HCT116 (cell line): ENCODE data around the gene IQSEC3. TPM values are rescaled to one million over a fixed set of nuclear protein-coding genes. Genes with fewer than 3 reads are reported as not detected.

Experiments used
- ATAC-seq: fragments of 200-7000 bp; cut with Tn5 transposase; 2 replicates; pipeline ENCODE4 v1.9.1; 2020; ENCODE audit warnings: mild to moderate bottlenecking, moderate library complexity
- BruUV-seq: library from RNA; stranded (reverse); fragments of 400-500 nt; replicated peaks from 2 replicates; lab custom pipeline; 2021; lab: Mats Ljungman, UMichigan
- CTCF ChIA-PET: fragments of 300-600 bp; sonication (Branson Sonifier 250); formaldehyde crosslinking; loops from one replicate; lab custom pipeline; 2021; ENCODE audit warnings: antibody characterized with exemption; lab: Charles Lee
- POLR2A ChIA-PET: fragments of 300-600, 350-600 bp; sonication (Branson Sonifier 250); formaldehyde crosslinking; loops from one replicate; lab custom pipeline; 2021; ENCODE audit warnings: antibody characterized with exemption; lab: Charles Lee
- RAD21 ChIA-PET, 2 experiments: fragments of 300-600 bp; sonication (Branson Sonifier 250); formaldehyde crosslinking; loops; one replicate each; lab custom pipeline; 2023; ENCODE audit warnings: low total read pairs in 2 of 2; ENCODE audit not compliant: uncharacterized antibody in 2 of 2, unreplicated experiment in 2 of 2, low non-redundant PET in 1 of 2; lab: Charles Lee
- DNase-seq: peaks from one replicate; pipeline ENCODE4 v3.0.0-alpha.2; 2010; ENCODE audit warnings: low read depth, low spot score
- H2AFZ ChIP-seq: fragments of 200-600 bp; shearing (Covaris generic), sonication (generic); 2 replicates; pipeline ENCODE4 v1.6.1; 2017; ENCODE audit warnings: low read depth, mixed run types, mixed read lengths, antibody characterized with exemption, low read length; ENCODE audit not compliant: poor library complexity, severe bottlenecking
- H3K27ac ChIP-seq: 2 replicates; pipeline ENCODE4 v1.5.1; 2012; ENCODE audit warnings: low read depth, low read length
- H3K27me3 ChIP-seq: fragments of 200-600 bp; sonication (generic); 2 replicates; pipeline ENCODE4 v1.6.1; 2016; ENCODE audit warnings: mixed run types, low read length, mixed read lengths; ENCODE audit not compliant: insufficient read depth
- H3K36me3 ChIP-seq, 2 experiments: fragments of 200-500 bp in 1 of 2; fragments of 200-600 bp in 1 of 2; sonication (Bioruptor generic) in 1 of 2; sonication (generic) in 1 of 2; 2 replicates each; pipeline versions ENCODE4 v1.5.1 to v1.6.1; 2014 to 2016; ENCODE audit warnings: low read length in 2 of 2, inconsistent platforms in 1 of 2, mixed read lengths in 1 of 2, mixed run types in 1 of 2; ENCODE audit not compliant: insufficient read depth in 2 of 2, control insufficient read depth in 1 of 2
- H3K4me1 ChIP-seq, 2 experiments: fragments of 200-600 bp in 1 of 2; sonication (generic) in 1 of 2; 2 replicates each; pipeline versions ENCODE4 v1.5.1 to v1.6.1; 2012 to 2017; ENCODE audit warnings: low read length in 2 of 2, inconsistent platforms in 1 of 2, mild to moderate bottlenecking in 1 of 2, mixed read lengths in 1 of 2, mixed run types in 1 of 2, moderate library complexity in 1 of 2; ENCODE audit not compliant: insufficient read depth in 2 of 2, control insufficient read depth in 1 of 2
- H3K4me2 ChIP-seq: fragments of 200-600 bp; sonication (generic); 2 replicates; pipeline ENCODE4 v1.6.1; 2017; ENCODE audit warnings: mixed run types, low read length, mixed read lengths
- H3K4me3 ChIP-seq, 2 experiments: fragments of 200-600 bp in 1 of 2; sonication (generic) in 1 of 2; replicated peaks in 1 of 2; 2 replicates each; pipeline ENCODE4 v1.5.1; 2011 to 2016; ENCODE audit warnings: low read length in 2 of 2, control low read depth in 1 of 2, low read depth in 1 of 2, mild to moderate bottlenecking in 1 of 2, mixed read lengths in 1 of 2, mixed run types in 1 of 2
- H3K79me2 ChIP-seq: fragments of 200-600 bp; sonication (generic); 2 replicates; pipeline ENCODE4 v1.6.1; 2017; ENCODE audit warnings: mild to moderate bottlenecking, mixed run types, low read length, moderate library complexity, mixed read lengths; ENCODE audit not compliant: insufficient read depth
- H3K9ac ChIP-seq: fragments of 200-600 bp; sonication (generic); 2 replicates; pipeline ENCODE4 v1.6.1; 2016; ENCODE audit warnings: low read length, mixed read lengths
- H3K9me2 ChIP-seq: fragments of 200-600 bp; sonication (generic), shearing (Covaris generic); 2 replicates; pipeline ENCODE4 v1.6.1; 2017; ENCODE audit warnings: mixed run types, mild to moderate bottlenecking, moderate library complexity; ENCODE audit not compliant: insufficient read depth
- H3K9me3 ChIP-seq, 2 experiments: fragments of 200-500 bp in 1 of 2; fragments of 200-600 bp in 1 of 2; sonication (Bioruptor generic) in 1 of 2; sonication (generic) in 1 of 2; 2 replicates each; pipeline ENCODE4 v1.6.1; 2014 to 2017; ENCODE audit warnings: low read length in 2 of 2, mixed read lengths in 2 of 2, inconsistent platforms in 1 of 2, low read depth in 1 of 2, mild to moderate bottlenecking in 1 of 2, mixed run types in 1 of 2, moderate library complexity in 1 of 2; ENCODE audit not compliant: control insufficient read depth in 1 of 2, insufficient read depth in 1 of 2
- H4K20me1 ChIP-seq: fragments of 200-600 bp; sonication (generic), shearing (Covaris generic); 2 replicates; pipeline ENCODE4 v1.6.1; 2017; ENCODE audit warnings: mixed run types, mild to moderate bottlenecking, moderate library complexity; ENCODE audit not compliant: insufficient read depth
- CBX3 ChIP-seq: IDR thresholded peaks from 2 replicates; pipeline ENCODE4 v1.6.1; 2012; ENCODE audit warnings: low read depth
- ELF1 ChIP-seq: IDR thresholded peaks from 2 replicates; pipeline ENCODE4 v1.6.1; 2012; ENCODE audit warnings: low read depth, borderline replicate concordance
- POLR2AphosphoS5 ChIP-seq: IDR thresholded peaks from 2 replicates; pipeline ENCODE4 v1.6.1; 2011; ENCODE audit warnings: mild to moderate bottlenecking, low read depth, low read length, moderate library complexity
- SIN3A ChIP-seq: IDR thresholded peaks from 2 replicates; pipeline ENCODE4 v1.6.1; 2012; ENCODE audit warnings: low read depth
- SRF ChIP-seq: IDR thresholded peaks from 2 replicates; pipeline ENCODE4 v1.6.1; 2012; ENCODE audit warnings: low read depth
- YY1 ChIP-seq: IDR thresholded peaks from 2 replicates; pipeline ENCODE4 v1.6.1; 2011; ENCODE audit warnings: low read length, low read depth, moderate library complexity, mild to moderate bottlenecking; ENCODE audit not compliant: insufficient replicate concordance; ENCODE audit errors: extremely low read depth
- intact Hi-C: fragments of 100-400 bp; cut with micrococcal nuclease; formaldehyde crosslinking; loops from 2 replicates; pipeline ENCODE4 v1.10.0; 2022
- total RNA-seq: library from RNA; stranded (reverse); gene quantifications from one replicate; pipeline ENCODE4 v1.2.1, GENCODE V29; 2021; ENCODE audit not compliant: unreplicated experiment
- TF ChIP-seq, protein P1 (sequence below): IDR thresholded peaks from 2 replicates; pipeline ENCODE4 v1.6.1; 2012; ENCODE audit warnings: low read depth

IQSEC3 gene
- total RNA-seq, 1 experiment from 2014 or later, result not detected

DNA sequence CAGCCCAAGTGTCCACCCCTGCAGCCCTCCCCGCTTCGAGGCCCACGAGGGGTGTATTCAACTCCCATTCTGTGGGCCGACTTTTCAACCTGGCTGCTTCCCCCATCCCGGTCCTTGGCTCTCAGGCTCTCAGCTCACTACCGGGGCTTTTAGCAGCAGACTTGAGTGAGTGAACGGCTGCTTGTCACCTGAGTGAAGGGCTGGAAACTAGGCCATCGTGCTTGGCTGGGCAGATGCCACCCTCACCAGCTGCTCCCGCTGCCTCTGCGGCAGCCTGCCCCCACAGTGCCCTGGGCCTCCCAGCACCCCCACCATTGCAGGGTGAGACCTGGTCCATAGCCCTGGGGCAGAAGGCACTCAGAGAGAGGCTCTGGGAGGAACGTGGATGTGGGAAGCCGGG lies 87.5 kb downstream of the IQSEC3 start:
- Histone ChIP-seq H3K4me1 (peaks cover 0 to 8% of the 10 kb centered on the region in 2 experiments; a peak in 1 of 4 replicates), H2AFZ (no peak overlapping the region), H3K9me2 (no peaks in the 10 kb centered on the region), H4K20me1 (no peaks in the 10 kb centered on the region), H3K4me3 (no peak overlapping the region), H3K27ac (no peak overlapping the region), H3K4me2 (no peak overlapping the region), H3K79me2 (no peaks in the 10 kb centered on the region), H3K36me3 (no peaks in the 10 kb centered on the region), H3K9me3 (no peaks in the 10 kb centered on the region)
- ChIA-PET RAD21 (no interaction called here), POLR2A (no interaction called here)
- BruUV-seq, result no TSS peak
- ATAC-seq (no peak), DNase-seq (no peak)
- intact Hi-C loops, result no loop called here
- TF ChIP-seq, protein P1, sequence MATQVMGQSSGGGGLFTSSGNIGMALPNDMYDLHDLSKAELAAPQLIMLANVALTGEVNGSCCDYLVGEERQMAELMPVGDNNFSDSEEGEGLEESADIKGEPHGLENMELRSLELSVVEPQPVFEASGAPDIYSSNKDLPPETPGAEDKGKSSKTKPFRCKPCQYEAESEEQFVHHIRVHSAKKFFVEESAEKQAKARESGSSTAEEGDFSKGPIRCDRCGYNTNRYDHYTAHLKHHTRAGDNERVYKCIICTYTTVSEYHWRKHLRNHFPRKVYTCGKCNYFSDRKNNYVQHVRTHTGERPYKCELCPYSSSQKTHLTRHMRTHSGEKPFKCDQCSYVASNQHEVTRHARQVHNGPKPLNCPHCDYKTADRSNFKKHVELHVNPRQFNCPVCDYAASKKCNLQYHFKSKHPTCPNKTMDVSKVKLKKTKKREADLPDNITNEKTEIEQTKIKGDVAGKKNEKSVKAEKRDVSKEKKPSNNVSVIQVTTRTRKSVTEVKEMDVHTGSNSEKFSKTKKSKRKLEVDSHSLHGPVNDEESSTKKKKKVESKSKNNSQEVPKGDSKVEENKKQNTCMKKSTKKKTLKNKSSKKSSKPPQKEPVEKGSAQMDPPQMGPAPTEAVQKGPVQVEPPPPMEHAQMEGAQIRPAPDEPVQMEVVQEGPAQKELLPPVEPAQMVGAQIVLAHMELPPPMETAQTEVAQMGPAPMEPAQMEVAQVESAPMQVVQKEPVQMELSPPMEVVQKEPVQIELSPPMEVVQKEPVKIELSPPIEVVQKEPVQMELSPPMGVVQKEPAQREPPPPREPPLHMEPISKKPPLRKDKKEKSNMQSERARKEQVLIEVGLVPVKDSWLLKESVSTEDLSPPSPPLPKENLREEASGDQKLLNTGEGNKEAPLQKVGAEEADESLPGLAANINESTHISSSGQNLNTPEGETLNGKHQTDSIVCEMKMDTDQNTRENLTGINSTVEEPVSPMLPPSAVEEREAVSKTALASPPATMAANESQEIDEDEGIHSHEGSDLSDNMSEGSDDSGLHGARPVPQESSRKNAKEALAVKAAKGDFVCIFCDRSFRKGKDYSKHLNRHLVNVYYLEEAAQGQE, result no peak
- TF ChIP-seq SRF (no peak), YY1 (no peak)
- TF ChIP-seq, all 23 proteins: peak for 0
- CTCF ChIA-PET, result interaction anchor here (1.2 to 1.3 kb wide), 2 partner anchors 14 to 36 kb away, joined by 3 to 9 read pairs; no protein-coding TSS in a partner anchor
- Histone ChIP-seq H3K9ac (no peak overlapping the region), H3K27me3 (peaks cover 6% of the 10 kb centered on the region; the same call in 1 of the 2 replicates)

DNA sequence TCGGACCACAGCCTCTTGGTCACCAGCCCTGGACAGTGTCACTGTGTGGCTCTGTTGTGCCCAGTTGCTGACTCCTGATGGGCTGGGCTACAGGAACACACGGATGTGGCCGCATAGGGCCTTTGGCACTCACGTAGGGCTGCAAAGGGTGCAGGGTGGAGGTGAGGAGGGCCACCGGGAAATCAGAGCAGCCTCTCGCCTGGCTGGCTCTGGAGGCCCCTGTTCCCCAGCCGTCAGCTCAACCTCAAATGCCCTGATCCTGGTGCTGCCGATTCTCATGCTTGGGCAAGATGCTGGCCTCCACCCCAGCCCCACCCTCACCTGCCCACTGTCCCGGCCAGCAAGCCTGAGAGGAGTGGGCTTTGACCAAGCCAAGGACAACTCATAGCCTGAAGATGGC lies 88.4 kb downstream of the IQSEC3 start:
- H3K36me3 ChIP-seq, result no peaks in the 10 kb centered on the region
- intact Hi-C loops, result no loop called here
- H3K9me2 ChIP-seq, result no peaks in the 10 kb centered on the region
- ATAC-seq (no peak), DNase-seq (no peak)
- H3K4me1 ChIP-seq, result peaks cover 0 to 8% of the 10 kb centered on the region in 2 experiments; a peak in 1 of 4 replicates
- CTCF ChIA-PET, result no interaction called here
- no TSS peak for BruUV-seq
- no peak overlapping the region for H3K4me3 ChIP-seq
- H3K9me3 ChIP-seq, result no peaks in the 10 kb centered on the region
- H3K9ac ChIP-seq, result no peak overlapping the region
- H3K79me2 ChIP-seq, result no peaks in the 10 kb centered on the region
- TF ChIP-seq ELF1 (no peak), SIN3A (no peak), CBX3 (no peak), POLR2AphosphoS5 (no peak)
- RAD21 ChIA-PET, result no interaction called here
- H3K27me3 ChIP-seq, result peaks cover 4% of the 10 kb centered on the region; the same call in 1 of the 2 replicates
- POLR2A ChIA-PET, result no interaction called here
- no peak overlapping the region for H3K4me2 ChIP-seq
- H3K27ac ChIP-seq, result no peak overlapping the region
- no peaks in the 10 kb centered on the region for H4K20me1 ChIP-seq
- no peak overlapping the region for H2AFZ ChIP-seq
